Subcutaneous adipose tissue (tissue), 4 donors: ENCODE results near the gene GCAT. TPM values are rescaled to one million over a fixed set of nuclear protein-coding genes. Genes with fewer than 3 reads are reported as not detected.

Source experiments
- CTCF ChIP-seq: fragments of 450-650 bp; IDR thresholded peaks from one replicate; pipeline ENCODE4 v1.5.1; 2016; ENCODE audit warnings: low read depth, mild to moderate bottlenecking, control low read depth, antibody characterized with exemption, moderate library complexity
- total RNA-seq, 4 donors: library from RNA; depleted of rRNA; stranded (reverse); fragments of >200 nt; gene quantifications; one replicate each; pipeline ENCODE4 v1.1.0, GENCODE V29; 2016

The GCAT gene
- total RNA-seq, 4 donors from 2014 or later: 5.9 to 27.1 (median 9.8) TPM

DNA sequence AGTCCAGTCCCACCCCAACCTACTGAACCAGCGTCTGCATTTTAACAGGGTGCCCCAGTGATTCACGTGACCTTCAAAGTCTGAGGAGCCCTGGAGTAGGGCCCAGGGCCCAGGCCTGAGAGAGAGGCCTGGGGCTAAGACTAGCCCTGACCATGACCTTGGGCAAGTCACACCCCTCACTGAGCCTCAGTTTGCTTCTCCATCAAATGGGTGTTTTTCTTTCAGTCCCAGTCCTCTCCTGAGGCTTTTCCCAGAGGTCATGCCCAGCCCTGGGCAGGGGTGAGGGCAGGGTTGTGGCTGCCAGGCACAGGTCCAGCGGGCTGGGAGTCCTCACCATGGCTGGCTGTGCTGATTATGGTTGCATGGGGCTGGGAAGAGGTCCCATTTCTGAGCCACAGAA lies 33.0 kb upstream of the GCAT start:
- TF ChIP-seq CTCF: no peak

DNA sequence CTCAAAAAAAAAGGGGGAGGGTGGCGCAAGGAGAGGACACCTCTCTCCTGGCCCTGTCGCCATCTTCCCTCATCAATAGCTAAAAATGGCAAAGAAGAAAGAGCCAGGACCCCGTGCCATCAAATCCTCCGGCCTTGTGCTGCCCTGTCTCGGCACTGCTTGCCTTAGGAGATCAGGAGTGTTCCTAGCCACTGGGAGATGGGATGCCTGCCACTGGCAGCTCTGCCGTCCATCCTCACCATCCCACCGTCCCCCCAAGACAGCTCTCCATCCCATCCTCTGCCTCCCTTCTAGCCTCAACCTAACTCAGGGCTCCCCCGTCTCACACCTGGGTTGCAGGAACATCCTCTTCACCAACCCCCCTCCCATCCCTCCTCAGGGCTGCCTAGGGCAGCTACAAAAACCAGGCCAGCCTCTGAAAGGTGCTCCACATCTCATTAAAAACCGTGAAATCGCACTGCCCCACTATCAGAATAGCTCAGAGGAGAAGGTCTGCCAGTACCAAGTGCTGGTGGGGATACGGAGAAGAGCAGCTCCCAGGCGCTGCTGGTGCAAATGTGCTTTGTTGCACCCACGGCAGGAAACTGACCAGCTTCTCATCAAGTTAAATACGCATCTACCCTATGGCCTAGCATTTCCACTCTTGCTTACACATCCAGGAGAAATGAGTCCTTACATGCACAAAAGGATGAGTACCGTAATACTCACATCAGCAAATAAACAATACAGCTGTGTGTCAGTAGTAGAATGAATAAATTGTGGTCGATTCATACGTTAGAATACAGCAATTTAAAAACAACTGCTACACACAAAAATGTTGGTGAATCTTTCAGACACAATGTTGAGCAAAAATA lies 31.7 kb upstream of the GCAT start:
- no peak for TF ChIP-seq CTCF

GRCh38 chr22:37776639-37777005 lies 31.1 kb upstream of the GCAT start:
- TF ChIP-seq CTCF: no peak

DNA sequence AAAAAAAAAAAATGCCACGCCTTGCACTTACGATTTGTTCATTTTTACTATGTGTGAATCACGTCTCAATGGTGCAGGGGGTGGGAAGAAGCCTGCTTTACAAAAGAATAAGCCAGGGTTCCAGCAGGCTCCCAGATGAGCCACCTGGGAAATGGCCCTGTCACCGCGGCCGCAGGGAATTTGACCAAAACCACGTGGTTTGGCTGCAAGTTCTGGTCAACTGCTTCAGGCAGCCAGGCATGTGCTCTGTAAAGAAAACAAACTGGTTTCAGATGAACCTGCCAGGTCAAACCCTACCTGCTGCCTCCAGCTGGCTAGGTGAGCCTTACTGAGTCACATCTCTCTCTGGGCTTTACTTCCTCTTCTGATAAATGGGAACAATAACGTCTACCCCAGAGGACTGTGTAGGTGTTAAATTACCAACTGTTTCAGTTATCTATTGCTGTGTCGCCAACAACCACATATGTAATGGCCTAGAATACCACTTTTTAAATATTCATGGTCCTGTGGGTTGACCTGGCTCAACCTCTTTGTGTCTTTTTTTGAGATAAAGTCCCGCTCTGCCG lies 30.5 kb upstream of the GCAT start:
- TF ChIP-seq CTCF: no peak

DNA sequence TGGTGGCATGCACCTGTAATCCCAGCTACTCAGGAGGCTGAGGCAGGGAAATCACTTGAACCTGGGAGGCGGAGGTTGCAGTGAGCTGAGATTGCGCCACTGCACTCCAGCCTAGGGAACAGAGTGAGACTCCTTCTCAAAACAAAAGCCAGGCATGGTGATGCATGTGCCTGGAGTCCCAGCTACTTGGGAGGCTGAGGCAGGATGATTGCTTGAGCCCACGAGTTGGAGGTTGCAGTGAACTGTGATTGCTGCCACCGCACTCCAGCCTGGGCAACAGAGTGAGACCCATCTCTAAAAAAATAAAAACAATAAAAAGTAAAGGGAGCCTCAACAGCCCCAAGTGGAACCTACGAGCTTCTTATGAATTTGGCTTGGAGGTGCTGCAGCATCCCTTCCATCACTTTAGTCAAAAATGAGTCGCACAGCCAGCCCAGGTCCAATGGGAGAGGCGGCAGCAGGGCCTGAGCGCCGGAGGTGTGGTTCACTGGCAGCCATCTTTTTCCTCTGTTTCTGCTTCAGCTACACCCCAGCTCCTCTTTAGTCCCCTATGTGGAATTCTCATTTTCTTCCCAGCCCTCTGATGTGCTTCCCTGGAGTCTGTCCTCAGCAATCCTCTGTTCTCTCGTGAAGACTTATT lies 29.2 kb upstream of the GCAT start:
- TF ChIP-seq CTCF: no peak

DNA sequence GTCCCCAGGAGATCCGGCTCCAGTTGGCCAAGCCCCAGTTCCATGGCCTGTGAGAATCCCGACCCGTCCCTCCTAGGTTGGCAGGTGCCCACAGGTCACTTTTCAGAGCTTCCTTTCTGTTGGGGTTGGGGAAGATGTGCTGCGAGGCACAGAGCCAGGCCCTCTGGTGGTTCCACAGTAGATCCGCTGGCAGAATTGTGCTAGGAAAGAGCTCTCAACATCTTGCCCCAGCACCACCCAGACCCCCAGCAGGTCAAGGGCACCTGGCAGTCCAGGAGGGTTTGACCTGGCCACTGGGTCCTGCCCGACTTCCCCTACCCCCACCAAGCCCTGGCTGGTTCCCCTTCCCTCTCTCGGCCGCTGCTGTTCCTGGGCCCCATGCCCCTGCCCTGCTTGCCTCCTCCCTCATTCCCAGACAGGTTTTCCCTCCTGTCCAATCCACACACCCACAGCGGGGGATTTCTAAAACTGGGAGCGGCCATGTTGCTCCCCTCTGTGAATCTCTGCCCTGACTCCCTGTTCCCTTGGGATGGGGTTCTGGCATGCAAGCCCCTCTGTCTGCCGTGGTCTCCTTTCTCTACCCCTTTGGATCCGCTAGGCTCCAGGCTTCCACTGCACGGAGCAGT lies 26.2 kb upstream of the GCAT start:
- no peak for TF ChIP-seq CTCF
